ENCODE results near the gene FSTL5. TPM values are rescaled to one million over a fixed set of nuclear protein-coding genes. Genes with fewer than 3 reads are reported as not detected.

Gene FSTL5
- total and polyA plus RNA-seq, 2 experiments from 2014 or later, result 0.06 to 0.49 TPM

GRCh38 chr4:162011089-162011488 lies 152.7 kb downstream of the FSTL5 start:
- Histone ChIP-seq H3K4me2 (no peak overlapping the region), H3K36me3 (ENCODE audit: insufficient read depth) (no peaks in the 10 kb centered on the region), H3K9me2 (ENCODE audit: insufficient read depth) (no peaks in the 10 kb centered on the region), H3K79me2 (replicated peaks; ENCODE audit: insufficient read depth) (no peaks in the 10 kb centered on the region), H4K20me1 (replicated peaks; ENCODE audit: insufficient read depth) (no peaks in the 10 kb centered on the region), H3F3A (replicated peaks; ENCODE audit: low read depth) (no peaks in the 10 kb centered on the region), H3K27ac (ENCODE audit: low read depth) (no peak overlapping the region), H2AFZ (peak overlapping the region; percentile 19; the same call in 1 of the 2 replicates), H3K4me1 (ENCODE audit: insufficient read depth) (no peaks in the 10 kb centered on the region), H3K4me3 (no peak overlapping the region), H3K27me3 (ENCODE audit: insufficient read depth) (no peaks in the 10 kb centered on the region)
- ATAC-seq (no peak), DNase-seq (ENCODE audit: low spot score) (no peak)
- TF ChIP-seq ETS1 (IDR thresholded peaks at IDR 0.05) (no peak), ZNF331 (CRISPR knock-in tag; IDR thresholded peaks at IDR 0.05; ENCODE audit: low read depth) (no peak), REST (IDR thresholded peaks at IDR 0.05; ENCODE audit: unreplicated experiment) (no peak), CTCF (conservative IDR thresholded peaks at IDR 0.05; ENCODE audit: low read depth in 2 of 2) (no peak), NANOG (IDR thresholded peaks at IDR 0.05; ENCODE audit: borderline replicate concordance) (no peak), POLR2AphosphoS5 (IDR thresholded peaks at IDR 0.05; ENCODE audit: low read depth) (no peak), ZNF462 (CRISPR knock-in tag; IDR thresholded peaks at IDR 0.05) (no peak)
- peaks cover 4% of the 10 kb centered on the region; the same call in 1 of the 3 replicates for H3K4me1 Mint-ChIP-seq
- peak overlapping the region; percentile 83 for H3K27ac Mint-ChIP-seq
- no peaks in the 10 kb centered on the region for H3K36me3 Mint-ChIP-seq (ENCODE audit: low read depth)
- no peaks in the 10 kb centered on the region for H3K9me3 Mint-ChIP-seq
- no peaks in the 10 kb centered on the region for H3K27me3 Mint-ChIP-seq (ENCODE audit: insufficient read depth, low read depth, poor library complexity)
- H3K4me3 Mint-ChIP-seq, result no peak overlapping the region
